ENCODE measurements around the gene UBE2G2.

Gene UBE2G2

DNA sequence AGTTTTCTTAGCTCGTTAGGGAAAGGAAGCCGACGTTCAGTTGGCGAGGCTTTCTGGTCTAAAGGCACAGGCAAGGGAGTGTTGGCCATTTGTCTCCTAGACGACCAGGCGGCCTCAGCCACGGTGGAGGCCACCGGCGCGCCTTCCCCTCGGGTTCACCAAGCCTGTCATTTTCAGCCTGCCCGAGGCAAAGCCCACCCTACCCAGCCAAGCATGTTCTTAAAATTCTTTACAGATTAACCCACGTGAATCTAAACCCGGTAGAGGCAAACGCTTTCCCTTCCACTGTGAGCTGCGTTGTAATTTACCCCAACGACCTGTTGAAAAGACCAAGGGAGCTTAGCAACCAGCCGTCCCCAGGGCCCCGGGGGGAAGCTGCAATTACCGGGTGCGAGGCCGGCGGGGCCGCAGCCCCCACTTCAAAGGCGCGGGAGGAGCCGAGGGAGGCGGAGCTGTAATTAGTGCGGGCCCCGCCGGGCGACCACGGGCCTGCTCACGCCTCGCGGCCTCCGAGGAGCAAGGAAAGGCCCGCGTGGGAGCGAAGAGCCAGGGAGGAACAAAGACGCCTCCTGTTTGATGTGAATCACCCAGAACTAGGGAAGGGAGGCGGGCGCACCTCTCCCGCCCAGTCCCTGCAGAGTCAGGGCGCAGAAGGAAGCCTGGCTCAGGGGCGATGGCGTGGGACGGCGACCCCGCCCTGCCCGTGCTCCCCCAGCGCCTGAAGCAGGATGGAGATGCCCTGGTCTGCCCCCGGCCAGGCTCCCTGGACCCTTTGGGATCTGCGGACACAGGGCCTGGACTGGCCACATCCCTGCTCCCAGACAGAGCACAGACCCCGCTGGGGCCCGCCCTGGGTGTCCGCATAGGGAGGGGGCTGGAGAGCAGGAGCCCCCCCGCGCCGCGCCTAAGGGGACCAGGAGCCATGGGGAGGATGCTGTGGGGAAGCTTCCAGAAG is 78.2 kb downstream of the UBE2G2 start:
- no peak for DNase-seq

DNA sequence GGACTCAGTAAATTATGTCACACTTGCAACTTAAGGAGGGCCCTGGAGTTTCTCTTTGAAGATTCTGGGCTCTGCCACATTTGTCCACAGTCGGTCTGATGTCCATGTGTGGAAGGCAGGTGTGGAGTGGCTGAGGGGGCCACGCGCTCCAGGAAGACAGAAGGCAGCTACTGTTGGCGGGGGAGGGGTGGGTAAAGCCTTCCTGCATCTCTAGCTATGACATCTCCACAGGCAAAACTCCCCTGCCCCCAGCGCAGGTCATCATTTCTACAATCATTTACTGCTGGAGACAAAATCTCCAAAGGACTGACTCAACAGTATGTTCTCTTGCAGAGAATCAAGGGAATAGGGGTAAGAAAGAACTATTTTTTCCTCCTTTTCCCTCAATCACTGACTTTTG is 78.9 kb downstream of the UBE2G2 start:
- DNase-seq: no peak

DNA sequence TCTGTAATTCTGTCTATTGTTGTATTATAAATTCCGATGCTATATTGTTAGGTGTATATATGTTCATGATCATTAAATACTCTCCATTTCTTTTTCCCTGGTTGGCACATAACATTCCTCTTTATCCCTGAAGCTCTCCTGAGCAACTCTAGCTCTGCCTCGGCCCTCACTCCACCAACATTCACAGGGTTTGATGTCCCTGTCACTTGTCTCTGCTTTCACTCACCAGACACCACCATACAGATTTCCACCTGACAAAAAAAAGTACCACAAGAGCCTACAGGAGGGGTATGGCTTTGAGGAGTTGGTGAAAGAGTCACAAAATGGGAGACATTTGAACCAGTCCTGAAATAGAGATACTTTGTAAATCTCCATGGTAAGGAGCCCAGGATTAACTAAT is 81.5 kb downstream of the UBE2G2 start:
- no peak for DNase-seq

All from DMS 273 treated with DMSO at 0.1 percent for 48 hours (cell line).